Astrocyte of the cerebellum (primary cell): ENCODE measurements around the gene KCNIP1.

Experiments used
- DNase-seq: peaks from one replicate; pipeline ENCODE4 v3.0.0-alpha.2; 2011; ENCODE audit warnings: low read depth
- H3K4me3 ChIP-seq: 2 replicates; pipeline ENCODE4 v1.5.1; 2011; ENCODE audit warnings: mild to moderate bottlenecking, low read depth, low read length, moderate library complexity
- CTCF ChIP-seq: IDR thresholded peaks from 2 replicates; pipeline ENCODE4 v1.5.1; 2012; ENCODE audit warnings: low read length, low read depth, moderate library complexity, mild to moderate bottlenecking; ENCODE audit errors: missing control alignments
- in situ Hi-C: cut with HindIII; loops from 2 replicates; pipeline ENCODE4 v1.10.0; 2017; ENCODE audit warnings: low sequenced_read_pairs

KCNIP1 gene

GRCh38 chr5:170745481-170746071, 241.8 kb downstream of the KCNIP1 start:
- in situ Hi-C loops: no loop called here
- TF ChIP-seq CTCF: no peak
- no peak for DNase-seq
- H3K4me3 ChIP-seq: no peak overlapping the region

GRCh38 chr5:170746075-170746960, 242.5 kb downstream of the KCNIP1 start:
- in situ Hi-C loops: no loop called here
- no peak for TF ChIP-seq CTCF
- H3K4me3 ChIP-seq: no peak overlapping the region
- no peak for DNase-seq

GRCh38 chr5:170746961-170747340, 243.1 kb downstream of the KCNIP1 start:
- TF ChIP-seq CTCF: no peak

GRCh38 chr5:170747357-170747756, 243.5 kb downstream of the KCNIP1 start:
- no peak overlapping the region for H3K4me3 ChIP-seq
- in situ Hi-C loops: no loop called here
- TF ChIP-seq CTCF: no peak
- no peak for DNase-seq

More at GRCh38 chr5:170746961-170747340, 243.1 kb downstream of the KCNIP1 start:
- H3K4me3 ChIP-seq: no peak overlapping the region
- no peak for DNase-seq
- in situ Hi-C loops: no loop called here

- peak; percentile 38 for TF ChIP-seq CTCF
- DNase-seq: no peak
- in situ Hi-C loops: no loop called here
- H3K4me3 ChIP-seq: no peak overlapping the region
Measured at GRCh38 chr5:170747851-170748250, 244.0 kb downstream of the KCNIP1 start.

- in situ Hi-C loops: no loop called here
Measured at GRCh38 chr5:170748951-170749471, 245.2 kb downstream of the KCNIP1 start.

More at GRCh38 chr5:170748951-170749471, 245.2 kb downstream of the KCNIP1 start:
- TF ChIP-seq CTCF: no peak
- no peak overlapping the region for H3K4me3 ChIP-seq
- no peak for DNase-seq
